Measurements from ENCODE around the gene CAMK1D.

CAMK1D gene

DNA sequence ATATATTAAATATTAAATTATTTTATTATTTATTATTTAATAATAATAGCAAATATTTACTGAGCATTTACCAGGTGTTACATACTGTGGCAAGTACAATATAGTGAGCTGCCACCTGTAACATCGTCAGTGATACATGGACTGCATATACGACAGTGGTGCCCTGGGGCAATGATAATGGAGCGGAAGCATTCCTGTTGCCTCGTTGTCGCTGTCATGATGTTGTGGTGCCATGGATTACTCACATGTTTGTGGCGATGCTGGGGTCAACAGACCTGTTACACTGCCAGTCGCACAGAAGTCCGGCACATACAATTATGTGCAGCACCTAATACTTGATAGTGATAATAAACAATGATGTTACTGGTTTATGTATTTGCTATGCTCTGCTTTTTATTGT is 20.6 kb downstream of the CAMK1D start:
- no peak for DNase-seq (ENCODE audit: extremely low read depth in 1 of 2, low read depth in 1 of 2)

DNA sequence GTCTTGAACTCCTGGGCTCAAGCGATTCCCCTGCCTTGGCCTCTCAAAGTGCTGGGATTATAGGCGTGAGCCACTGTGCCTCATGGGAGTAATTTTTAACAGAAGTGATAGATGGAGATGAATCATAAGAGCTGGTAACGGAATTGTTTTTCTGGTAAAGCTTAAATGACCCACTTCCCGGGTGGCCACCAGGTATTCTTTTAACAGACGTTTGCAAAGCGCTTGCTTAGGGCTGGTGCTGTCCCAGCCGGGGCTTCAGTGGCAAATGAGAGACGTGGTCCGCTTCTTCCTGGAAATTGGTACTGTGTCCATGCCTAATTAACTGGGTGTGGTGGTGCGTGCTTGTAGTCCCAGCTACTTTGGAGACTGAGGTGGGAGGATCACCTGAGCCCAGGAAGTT is 23.5 kb downstream of the CAMK1D start:
- no peak for DNase-seq (ENCODE audit: extremely low read depth in 1 of 2, low read depth in 1 of 2)

DNA sequence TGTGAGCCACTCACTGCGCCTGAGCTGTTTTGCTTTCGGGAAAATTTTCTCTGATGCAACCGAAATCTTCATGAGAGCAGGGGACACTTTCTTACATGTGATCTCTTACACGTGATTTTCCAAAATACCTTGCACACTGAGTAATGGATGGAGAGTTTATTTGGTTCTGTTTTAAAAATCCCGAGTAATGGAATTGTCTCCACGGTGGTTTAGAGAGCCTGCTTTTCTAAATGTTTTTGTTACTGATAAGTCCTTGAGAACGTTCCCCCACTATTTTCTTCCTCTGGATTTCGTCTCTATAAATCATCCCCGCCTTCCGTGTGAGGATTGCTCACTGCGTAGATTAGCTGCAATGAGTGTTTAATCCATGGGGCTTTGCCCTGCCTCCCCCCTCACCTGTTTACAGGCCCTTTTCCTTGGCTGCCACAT is 25.7 kb downstream of the CAMK1D start:
- DNase-seq (ENCODE audit: extremely low read depth in 1 of 2, low read depth in 1 of 2), result no peak

DNA sequence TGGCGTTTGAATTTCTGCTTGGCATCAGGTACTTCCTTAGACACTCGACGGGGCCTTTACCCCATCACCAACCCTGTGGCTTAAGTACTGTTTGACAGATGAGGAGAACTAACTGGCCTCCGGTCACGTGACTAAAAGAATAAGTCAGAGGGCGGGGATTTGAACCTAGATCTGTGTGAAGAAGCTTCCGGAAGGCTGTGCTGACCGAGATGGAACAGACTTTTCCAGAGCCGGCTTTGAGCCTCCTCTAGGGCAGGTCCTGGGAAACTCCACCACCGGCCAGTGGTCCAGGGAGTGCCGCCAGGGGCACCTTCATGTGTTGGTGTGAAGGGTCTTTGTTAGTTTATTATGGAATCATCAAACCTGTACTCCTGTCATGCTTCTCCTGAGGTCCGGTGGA is 26.9 kb downstream of the CAMK1D start:
- DNase-seq (ENCODE audit: extremely low read depth in 1 of 2, low read depth in 1 of 2), result no peak

DNA sequence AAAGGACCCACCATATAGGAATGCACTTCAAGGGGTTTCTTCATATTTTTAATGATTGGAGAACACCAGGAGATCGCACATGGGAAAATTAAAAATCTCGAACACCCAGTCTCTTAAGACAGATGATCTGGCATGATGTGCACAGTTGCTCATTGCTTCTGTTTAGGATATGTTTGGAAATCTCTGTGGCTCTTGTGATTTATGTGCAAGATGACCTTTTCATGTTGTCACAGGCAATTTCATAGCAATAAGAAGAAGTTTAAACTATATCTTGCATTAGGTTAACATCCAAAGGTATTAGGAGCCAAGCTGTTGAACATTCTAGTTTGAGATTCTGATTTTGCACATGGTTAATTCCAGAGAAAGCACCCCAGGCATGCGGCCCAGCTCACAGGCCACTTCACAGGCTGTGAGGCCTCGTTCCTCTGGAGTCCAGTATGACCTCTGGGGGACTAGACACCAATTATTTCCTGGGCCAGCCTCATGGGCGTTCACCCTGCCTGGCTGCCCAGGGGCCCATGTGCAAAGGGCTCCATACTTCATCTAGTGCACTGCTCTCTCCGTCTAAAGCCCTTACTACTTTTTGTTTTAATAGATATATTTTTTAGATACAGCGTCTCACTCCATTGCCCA is 28.4 kb downstream of the CAMK1D start:
- DNase-seq (ENCODE audit: extremely low read depth in 1 of 2, low read depth in 1 of 2), result no peak

DNA sequence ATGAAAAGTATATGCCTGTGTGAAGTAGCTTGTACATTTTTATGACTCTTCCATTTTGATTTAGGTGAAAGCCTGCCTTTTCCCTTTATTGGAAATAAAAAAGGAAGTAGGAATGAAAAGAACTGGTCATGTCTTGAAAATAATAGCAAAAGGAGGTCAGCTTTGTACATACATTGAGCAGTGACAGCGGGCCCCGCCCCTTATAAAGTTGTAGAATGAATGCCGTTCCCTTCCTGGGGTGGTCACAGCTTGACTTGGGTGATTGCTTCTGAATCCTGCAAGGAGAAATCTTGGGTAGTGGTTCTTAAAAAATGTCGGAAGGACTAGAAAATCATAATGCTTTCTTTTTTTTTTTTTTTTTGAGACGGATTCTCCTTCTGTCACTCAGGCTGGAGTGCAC is 31.7 kb downstream of the CAMK1D start:
- DNase-seq (ENCODE audit: extremely low read depth in 1 of 2, low read depth in 1 of 2), result no peak

DNA sequence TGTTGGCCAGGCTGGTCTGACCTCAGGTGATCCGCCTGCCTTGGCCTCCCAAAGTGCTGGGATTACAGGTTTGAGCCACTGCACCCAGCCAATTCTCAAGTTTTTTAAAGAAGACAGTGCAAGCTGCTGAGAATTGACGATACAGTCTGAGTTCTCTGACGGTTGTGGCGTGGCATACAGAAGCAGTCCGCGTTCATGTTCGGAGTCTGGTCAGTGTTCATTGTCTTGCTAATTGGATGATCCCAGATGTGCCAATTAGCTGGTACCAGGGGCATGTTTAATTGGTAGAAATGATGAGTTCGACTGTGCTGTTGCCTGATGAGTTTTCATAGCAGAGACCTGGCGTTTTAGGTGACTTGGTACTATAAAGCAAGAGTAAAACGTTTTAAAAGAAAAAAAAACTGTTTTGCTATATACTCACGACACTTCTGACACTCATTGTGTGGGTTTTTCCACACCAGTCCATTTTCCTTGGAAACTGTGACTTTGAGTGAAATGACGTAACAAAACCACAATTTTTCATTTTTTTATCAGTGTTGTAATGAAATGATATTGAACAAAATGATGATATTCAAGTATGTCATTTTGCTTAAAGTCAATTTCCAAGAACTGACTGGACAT is 32.3 kb downstream of the CAMK1D start:
- no peak for DNase-seq (ENCODE audit: extremely low read depth in 1 of 2, low read depth in 1 of 2)

DNA sequence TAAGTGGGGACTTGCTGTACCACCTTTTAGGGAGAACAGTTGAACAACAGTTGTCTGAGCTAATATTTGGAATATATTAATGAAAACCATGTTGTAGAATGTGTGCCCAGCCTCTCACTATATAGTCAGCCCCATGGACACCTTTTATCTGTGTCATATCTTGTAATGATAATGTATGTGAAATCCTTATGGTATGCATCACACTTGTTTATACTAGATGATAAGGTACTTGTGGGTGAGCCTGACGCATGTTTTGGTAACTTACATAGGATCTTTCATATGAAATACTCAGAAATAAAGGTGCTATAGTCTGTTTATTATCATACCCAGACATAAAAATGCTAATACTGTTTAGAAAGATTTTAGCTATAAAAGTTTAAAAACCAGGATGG is 32.8 kb downstream of the CAMK1D start:
- no peak for DNase-seq (ENCODE audit: extremely low read depth in 1 of 2, low read depth in 1 of 2)

DNA sequence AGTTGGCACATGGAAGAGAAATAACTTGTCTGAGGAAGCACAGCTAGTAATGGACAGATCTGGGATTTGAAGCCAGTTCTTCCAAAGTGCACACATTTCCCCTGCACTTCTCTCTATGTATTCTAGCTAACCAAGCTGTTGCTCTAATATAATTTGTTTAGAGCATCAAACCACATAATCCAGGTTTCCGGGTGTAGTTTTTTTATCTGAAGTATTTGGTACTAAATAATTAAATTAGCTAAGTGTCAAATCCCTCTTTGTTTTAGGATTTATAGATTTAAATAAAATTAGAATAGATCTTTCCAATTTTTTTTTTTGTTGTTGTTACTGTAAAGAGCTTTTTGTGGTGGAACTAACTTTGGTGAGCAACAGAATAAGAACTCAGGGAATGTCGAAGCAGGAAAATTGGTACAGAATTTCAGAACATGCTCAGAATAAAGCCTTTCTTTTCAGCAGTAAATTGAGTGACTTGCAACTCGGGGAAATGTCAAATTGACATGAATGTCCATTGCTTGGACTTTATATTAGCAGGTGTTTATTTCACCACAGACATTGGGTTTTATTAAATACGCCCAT is 33.7 kb downstream of the CAMK1D start:
- no peak for DNase-seq (ENCODE audit: extremely low read depth in 1 of 2, low read depth in 1 of 2)

DNA sequence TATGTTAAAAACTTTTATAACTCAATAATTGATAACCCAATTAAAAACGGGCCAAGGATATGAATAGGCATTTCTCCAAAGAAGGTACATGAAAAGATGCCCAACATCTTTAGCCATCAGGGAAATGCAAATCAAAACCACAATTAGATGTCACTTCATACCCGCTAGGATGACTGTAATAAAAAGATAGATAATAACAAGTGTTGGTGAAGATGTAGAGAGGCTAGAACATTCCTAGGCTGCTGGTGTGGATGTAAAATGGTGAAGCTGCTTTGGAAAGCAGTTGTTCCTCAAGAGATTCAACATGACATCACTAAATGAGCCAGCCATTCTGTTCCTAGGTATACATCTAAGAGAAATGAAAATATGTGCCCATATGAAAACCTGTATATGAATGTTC is 35.6 kb downstream of the CAMK1D start:
- no peak for DNase-seq (ENCODE audit: extremely low read depth in 1 of 2, low read depth in 1 of 2)

DNA sequence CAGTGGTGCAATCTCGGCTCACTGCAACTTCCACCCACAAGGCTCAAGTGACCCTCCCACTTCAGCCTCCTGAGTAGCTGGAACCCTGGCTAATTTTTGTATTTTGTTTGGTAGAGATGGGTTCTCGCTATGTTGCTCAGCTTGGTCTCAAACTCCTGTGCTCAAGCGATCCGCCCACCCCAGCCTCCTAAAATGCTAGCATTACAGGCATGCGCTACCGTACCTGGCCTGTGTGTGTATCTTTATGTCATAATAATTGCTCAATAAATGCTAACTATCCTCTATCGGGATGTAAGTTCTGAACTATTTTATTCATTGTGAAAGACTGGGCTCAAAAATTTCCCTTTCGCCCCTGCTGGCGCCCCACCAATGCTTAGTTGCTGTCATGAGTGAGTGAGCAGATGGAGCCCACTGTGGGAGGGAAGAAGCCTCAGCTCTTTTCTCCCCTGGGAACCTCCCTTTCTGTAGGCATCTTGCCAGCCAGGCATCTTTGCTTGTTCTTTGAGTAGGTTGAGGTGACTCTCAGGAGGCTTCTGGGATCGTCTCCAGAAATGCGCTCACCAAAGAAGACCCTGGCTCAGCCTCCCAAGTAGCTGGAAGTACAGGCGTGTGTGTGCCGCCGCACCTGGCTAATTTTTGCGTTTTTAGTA is 38.3 kb downstream of the CAMK1D start:
- no peak for DNase-seq (ENCODE audit: extremely low read depth in 1 of 2, low read depth in 1 of 2)

DNA sequence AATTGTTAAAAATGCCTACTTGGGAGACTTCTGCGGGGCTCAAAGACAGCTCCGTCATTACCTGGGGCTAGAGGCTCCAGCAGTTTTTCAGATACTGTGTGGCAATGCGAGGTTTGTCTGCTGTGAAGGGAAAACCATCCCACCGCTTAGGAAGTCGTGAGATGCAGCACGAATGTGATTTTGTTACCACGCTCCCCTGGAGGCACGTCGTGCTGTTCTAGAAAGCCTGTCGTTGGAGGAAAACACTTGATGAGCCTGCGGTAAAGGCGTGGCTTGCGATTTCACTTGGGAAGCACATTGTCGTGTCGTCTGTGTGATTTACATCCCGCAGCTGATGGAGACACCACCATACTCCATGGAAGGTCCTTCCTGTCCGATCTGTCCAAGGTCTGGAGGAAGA is 39.3 kb downstream of the CAMK1D start:
- no peak for DNase-seq (ENCODE audit: extremely low read depth in 1 of 2, low read depth in 1 of 2)

DNA sequence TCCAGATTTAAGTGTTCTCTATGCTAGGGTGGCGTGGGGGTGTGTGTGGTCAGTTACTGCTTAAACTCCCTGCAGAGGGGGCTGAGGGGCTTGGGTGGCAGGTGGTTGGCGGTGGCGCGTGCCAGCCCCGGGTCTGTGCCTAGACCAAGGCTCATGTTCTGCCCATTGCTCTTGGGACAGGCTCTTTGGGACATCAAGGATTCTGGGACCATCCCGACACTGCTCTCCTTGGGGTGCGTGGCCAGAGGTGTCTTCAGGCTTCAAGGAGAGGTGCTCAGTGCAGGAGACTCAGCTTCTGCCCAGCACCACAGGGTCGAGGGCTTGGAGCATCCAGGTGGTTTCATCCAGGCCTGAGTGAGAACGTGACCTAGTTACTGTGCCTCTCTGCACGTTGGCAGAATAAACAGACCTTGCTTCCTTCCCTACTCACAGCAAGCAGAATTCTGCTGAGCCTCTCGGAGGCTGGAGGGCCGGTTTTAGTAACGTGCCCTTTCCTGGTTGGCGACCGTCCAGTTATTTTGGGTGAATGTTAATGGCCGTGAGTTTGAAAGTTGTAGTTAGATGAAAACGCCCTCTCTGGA is 39.9 kb downstream of the CAMK1D start:
- no peak for DNase-seq (ENCODE audit: extremely low read depth in 1 of 2, low read depth in 1 of 2)

DNA sequence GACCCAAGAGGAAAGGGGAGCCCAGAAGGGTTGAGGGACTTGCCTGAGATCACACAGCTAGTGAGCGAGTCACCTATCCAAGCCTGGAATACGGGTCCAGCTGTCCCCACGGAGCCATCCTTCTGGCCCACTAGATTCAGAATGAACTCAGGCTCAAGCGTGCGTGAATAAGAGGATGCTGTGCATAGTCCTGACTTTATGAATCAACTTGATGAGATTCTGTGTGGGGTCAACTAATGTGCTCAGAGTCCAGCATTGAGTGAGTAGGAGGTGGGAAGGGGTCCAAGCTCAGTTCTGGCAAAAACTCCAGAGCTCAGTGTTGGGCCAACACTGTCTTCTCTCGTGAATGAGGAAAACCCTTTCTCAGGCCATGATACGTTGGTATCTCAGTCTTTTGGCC is 41.4 kb downstream of the CAMK1D start:
- DNase-seq (ENCODE audit: extremely low read depth in 1 of 2, low read depth in 1 of 2), result no peak

DNA sequence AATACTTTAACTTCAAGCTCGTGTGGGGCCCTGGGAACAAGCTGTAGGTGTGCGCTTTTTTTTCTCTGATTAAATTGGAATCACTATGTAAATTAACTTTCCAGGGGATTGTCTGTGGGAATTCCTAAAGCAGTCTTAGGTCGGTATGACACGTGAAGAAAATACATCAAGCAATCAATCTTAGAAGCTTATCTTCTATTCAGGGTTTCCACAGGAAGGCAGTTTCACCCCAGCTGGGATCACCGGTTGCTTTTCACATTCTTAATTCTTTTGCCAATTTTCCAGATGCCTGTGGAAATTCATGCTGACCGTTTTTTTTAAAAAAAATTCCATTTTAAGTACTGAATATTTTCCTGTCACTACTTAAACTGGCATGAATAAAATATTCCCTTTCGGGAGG is 41.9 kb downstream of the CAMK1D start:
- DNase-seq (ENCODE audit: extremely low read depth in 1 of 2, low read depth in 1 of 2), result no peak

DNA sequence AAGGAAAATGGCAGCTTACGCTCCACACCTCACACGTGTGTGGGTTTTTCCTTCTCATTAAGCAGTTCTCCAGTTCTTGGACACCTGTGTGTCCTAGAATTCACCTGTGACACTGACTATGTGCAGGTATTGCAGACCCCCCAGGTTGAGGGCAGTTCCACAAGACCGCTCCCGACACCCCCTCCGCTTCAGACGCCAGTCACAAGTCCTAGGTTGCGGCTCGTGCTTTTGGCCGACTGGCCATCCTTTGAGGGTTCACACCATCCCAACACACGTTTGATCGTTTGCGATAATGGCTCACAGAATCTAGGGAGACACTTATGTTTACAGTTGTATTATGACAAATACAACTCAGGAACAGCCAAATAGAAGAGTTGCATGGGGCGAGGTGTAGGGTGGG is 44.5 kb downstream of the CAMK1D start:
- DNase-seq (ENCODE audit: extremely low read depth in 1 of 2, low read depth in 1 of 2), result no peak

DNA sequence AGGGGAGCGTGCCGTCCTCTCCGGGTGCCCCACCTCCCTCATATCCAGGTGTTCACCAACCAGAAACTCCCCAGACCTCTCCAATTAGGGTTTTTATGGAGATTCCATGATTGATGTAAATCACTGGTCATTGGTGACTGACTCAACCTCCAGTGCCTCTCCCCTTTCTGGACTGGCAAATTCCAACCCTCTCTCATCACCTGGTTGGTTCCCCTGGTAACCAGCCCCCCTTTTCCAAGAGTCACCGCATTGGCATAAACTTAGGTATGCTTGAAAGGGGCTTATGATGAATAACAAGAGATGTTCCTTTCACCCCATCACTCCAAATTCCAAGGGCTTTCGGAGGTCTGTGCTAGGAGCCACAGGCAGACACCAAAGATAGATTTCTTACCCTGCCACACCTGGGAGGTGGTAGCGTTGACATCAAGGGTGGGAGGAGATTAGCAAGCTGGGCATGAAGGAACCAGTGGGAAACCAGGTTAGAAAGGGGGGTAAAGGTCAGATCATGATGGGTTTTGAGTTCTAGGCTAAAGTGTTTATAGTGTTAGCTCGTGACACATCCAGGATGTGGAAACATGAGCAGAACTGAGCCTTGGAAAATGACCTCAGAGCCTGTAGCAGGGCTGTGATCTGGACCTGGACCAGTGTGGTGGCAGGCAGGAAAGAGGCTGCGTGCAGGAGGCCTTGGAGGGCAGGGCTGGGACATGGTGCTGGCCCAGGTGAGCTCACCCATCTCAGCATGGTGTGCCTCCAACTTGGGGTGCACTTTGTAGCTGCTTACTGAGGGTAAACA is 45.1 kb downstream of the CAMK1D start:
- DNase-seq (ENCODE audit: extremely low read depth in 1 of 2, low read depth in 1 of 2), result no peak

DNA sequence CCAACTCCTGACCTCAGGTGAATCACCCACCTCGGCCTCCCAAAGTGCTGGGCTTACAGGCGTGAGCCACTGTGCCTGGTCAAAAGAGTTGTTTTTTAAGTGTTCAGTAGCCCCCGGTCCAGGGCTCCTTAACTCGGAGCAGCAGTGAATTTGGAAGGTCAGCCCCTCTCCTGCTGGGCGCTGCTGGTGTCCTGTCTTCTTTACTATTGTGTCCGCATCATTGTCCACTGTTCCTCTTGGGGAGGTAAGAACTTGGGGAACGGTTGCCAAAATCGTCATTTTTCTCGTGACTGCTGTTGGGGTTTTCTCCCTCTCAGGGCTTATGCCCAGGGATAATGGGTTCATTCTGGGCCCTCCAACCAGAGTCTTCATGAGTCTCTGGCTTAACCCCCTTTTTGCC is 46.7 kb downstream of the CAMK1D start:
- DNase-seq (ENCODE audit: extremely low read depth in 1 of 2, low read depth in 1 of 2), result no peak

DNA sequence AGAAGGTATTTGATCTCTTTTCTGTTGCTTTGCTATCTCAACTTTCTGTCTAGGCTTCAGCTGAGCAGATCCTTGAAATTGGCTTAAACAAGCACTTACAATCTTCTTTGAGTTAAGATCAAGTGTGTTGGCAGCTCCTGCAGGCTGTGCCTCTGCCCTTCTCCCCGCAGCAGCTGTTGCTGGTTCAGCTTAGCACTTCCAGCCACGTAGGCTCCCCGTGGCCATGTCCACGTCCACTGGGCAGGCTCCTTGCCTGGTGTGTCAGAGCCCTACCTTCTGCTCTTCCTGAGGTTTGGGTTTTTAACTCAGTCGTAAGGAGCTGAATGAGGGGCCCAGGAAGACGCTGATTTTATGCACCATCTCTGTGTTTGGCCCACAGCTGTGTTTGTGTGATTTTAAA is 47.2 kb downstream of the CAMK1D start:
- DNase-seq (ENCODE audit: extremely low read depth in 1 of 2, low read depth in 1 of 2), result no peak

DNA sequence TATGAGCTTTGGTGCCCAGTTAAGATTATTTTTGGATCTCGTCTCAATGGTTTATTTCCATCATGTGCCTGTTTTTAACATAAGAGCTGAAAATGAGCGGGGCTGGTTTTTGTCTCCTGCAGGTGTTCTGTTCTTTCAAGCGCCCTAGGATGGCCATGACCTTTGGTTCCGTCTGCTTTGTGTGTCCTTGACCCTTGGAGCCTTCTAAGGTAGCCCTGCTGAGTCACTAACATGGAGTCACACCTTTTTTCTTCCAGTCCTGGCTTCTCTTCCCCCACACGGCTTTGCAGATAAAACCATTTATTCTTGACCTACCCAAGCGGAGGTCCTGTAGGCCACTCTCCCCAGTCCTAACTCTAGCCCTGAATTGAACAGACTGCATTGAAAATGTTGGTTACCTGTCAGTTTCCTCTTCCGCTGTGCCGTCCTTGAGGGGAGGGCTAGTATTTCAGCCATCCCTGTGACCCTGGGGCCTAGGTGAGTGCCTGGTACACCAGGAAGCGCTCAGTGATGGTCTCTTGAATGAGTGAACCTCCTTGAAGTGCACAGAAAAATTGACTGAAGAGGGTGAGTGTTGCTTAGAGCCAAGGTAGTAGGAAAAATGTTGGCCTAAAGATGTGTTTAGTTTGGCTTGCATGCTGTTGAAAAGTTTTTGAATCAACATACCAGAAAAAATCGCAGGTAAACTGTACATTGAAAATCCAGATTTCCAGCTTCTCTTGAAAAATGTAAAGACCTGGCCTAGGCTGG is 48.0 kb downstream of the CAMK1D start:
- no peak for DNase-seq (ENCODE audit: extremely low read depth in 1 of 2, low read depth in 1 of 2)
